WTC11 (cell line): Measurements from ENCODE around the gene TMTC1. TPM values are rescaled to one million over a fixed set of nuclear protein-coding genes. Genes with fewer than 3 reads are reported as not detected.
A peak's percentile ranks its signal among the peaks of the same experiment; 100 is the strongest.

Experiments
- ATAC-seq: fragments of 200-7000 bp; cut with Tn5 transposase; 2 replicates; pipeline ENCODE4 v1.10.0; 2021; ENCODE audit warnings: mild to moderate bottlenecking, moderate library complexity
- CTCF ChIA-PET: fragments of 300-600 bp; sonication (Branson Sonifier 250); formaldehyde crosslinking; loops from one replicate; lab custom pipeline; 2021; ENCODE audit warnings: antibody characterized with exemption; lab: Charles Lee
- POLR2A ChIA-PET: fragments of 350-600 bp; sonication (Branson Sonifier 250); formaldehyde crosslinking; loops from one replicate; lab custom pipeline; 2021; ENCODE audit warnings: antibody characterized with exemption; lab: Charles Lee
- DNase-seq: peaks from one replicate; pipeline ENCODE4 v3.0.0; 2021; ENCODE audit warnings: low spot score
- H3K27ac Mint-ChIP-seq: 2 replicates; pipeline ENCODE4 v1.8.0; 2021; ENCODE audit warnings: mixed read lengths
- H3K27me3 Mint-ChIP-seq: 2 replicates; pipeline ENCODE4 v1.8.0; 2021; ENCODE audit warnings: low read depth, mild to moderate bottlenecking, moderate library complexity, mixed read lengths
- H3K36me3 Mint-ChIP-seq: 2 replicates; pipeline ENCODE4 v1.8.0; 2021; ENCODE audit warnings: mixed read lengths
- H3K4me1 Mint-ChIP-seq: 2 replicates; pipeline ENCODE4 v1.8.0; 2022; ENCODE audit warnings: mixed read lengths
- H3K4me3 Mint-ChIP-seq: 2 replicates; pipeline ENCODE4 v1.8.0; 2021; ENCODE audit warnings: mild to moderate bottlenecking, moderate library complexity, mixed read lengths
- H3K9me3 Mint-ChIP-seq: 2 replicates; pipeline ENCODE4 v1.8.0; 2021; ENCODE audit warnings: mixed read lengths
- AFF4 ChIP-seq: sonication (generic); formaldehyde crosslinking; IDR thresholded peaks from 2 replicates; pipeline ENCODE4 v1.8.1; 2023; ENCODE audit warnings: mild to moderate bottlenecking, missing genetic modification reagents, borderline replicate concordance
- CREM ChIP-seq: sonication (generic); formaldehyde crosslinking; IDR thresholded peaks from 2 replicates; pipeline ENCODE4 v1.8.1; 2022; ENCODE audit warnings: mild to moderate bottlenecking, missing genetic modification reagents, moderate library complexity
- ETV6 ChIP-seq: sonication (generic); formaldehyde crosslinking; IDR thresholded peaks from 2 replicates; pipeline ENCODE4 v1.8.1; 2022; ENCODE audit warnings: mild to moderate bottlenecking, missing genetic modification reagents
- GTF2I ChIP-seq: fragments of 250-450 bp; sonication (Bioruptor Pico); conservative IDR thresholded peaks from 2 replicates; pipeline ENCODE4 v1.4.0; 2021; ENCODE audit warnings: mild to moderate bottlenecking
- JAZF1 ChIP-seq: fragments of 250-450 bp; sonication (Bioruptor Pico); IDR thresholded peaks from 2 replicates; pipeline ENCODE4 v1.9.0; 2021; ENCODE audit warnings: moderate library complexity, mild to moderate bottlenecking, inconsistent platforms
- NR2C2 ChIP-seq: sonication (generic); formaldehyde crosslinking; IDR thresholded peaks from 2 replicates; pipeline ENCODE4 v1.8.0; 2022; ENCODE audit warnings: mild to moderate bottlenecking, missing genetic modification reagents
- STAT6 ChIP-seq: sonication (generic); formaldehyde crosslinking; conservative IDR thresholded peaks from 2 replicates; pipeline ENCODE4 v1.8.1; 2023; ENCODE audit warnings: mild to moderate bottlenecking, low read depth, missing genetic modification reagents, moderate library complexity
- USF2 ChIP-seq: sonication (generic); formaldehyde crosslinking; IDR thresholded peaks from 2 replicates; pipeline ENCODE4 v1.8.1; 2023; ENCODE audit warnings: mild to moderate bottlenecking, missing genetic modification reagents, moderate library complexity
- ZNF138 ChIP-seq: sonication (generic); formaldehyde crosslinking; conservative IDR thresholded peaks from 2 replicates; pipeline ENCODE4 v1.8.1; 2022; ENCODE audit warnings: mild to moderate bottlenecking, moderate library complexity, missing genetic modification reagents
- ZNF232 ChIP-seq: sonication (generic); formaldehyde crosslinking; IDR thresholded peaks from 2 replicates; pipeline ENCODE4 v1.8.0; 2022; ENCODE audit warnings: mild to moderate bottlenecking, missing genetic modification reagents
- ZNF263 ChIP-seq: sonication (generic); formaldehyde crosslinking; IDR thresholded peaks from 2 replicates; pipeline ENCODE4 v1.8.1; 2022; ENCODE audit warnings: low read depth, mild to moderate bottlenecking, moderate library complexity, missing genetic modification reagents
- ZNF317 ChIP-seq: sonication (generic); formaldehyde crosslinking; IDR thresholded peaks from 2 replicates; pipeline ENCODE4 v1.8.1; 2023; ENCODE audit warnings: low read depth, mild to moderate bottlenecking, moderate library complexity, missing genetic modification reagents, borderline replicate concordance
- ZNF423 ChIP-seq: fragments of 250-450 bp; sonication (Bioruptor Pico); IDR thresholded peaks from 2 replicates; pipeline ENCODE4 v2.1.2; 2022; ENCODE audit warnings: mild to moderate bottlenecking, moderate library complexity
- ZNF512 ChIP-seq: sonication (generic); formaldehyde crosslinking; IDR thresholded peaks from 2 replicates; pipeline ENCODE4 v1.8.1; 2022; ENCODE audit warnings: missing genetic modification reagents, borderline replicate concordance
- total RNA-seq: library from RNA; stranded (reverse); gene quantifications from 3 replicates; pipeline ENCODE4 v1.2.3, GENCODE V29; 2021

The TMTC1 gene
- total RNA-seq, 1 experiment from 2014 or later: 17.3 TPM

GRCh38 chr12:29781188-29781587 is 2.6 kb downstream of the TMTC1 start:
- peaks cover 31% of the 10 kb centered on the region for H3K36me3 Mint-ChIP-seq
- ChIA-PET CTCF (no interaction called here), POLR2A (no interaction called here)
- no peak overlapping the region for H3K27ac Mint-ChIP-seq
- peaks cover 29% of the 10 kb centered on the region for H3K9me3 Mint-ChIP-seq
- no peak for TF ChIP-seq NR2C2 (CRISPR knock-in tag)
- TF ChIP-seq ZNF317 (CRISPR knock-in tag): no peak
- TF ChIP-seq ETV6 (CRISPR knock-in tag): no peak
- TF ChIP-seq ZNF138 (CRISPR knock-in tag): no peak
- no peak for TF ChIP-seq ZNF423 (CRISPR knock-in tag)
- TF ChIP-seq AFF4: no peak
- no peak for TF ChIP-seq JAZF1 (CRISPR knock-in tag)
- peak overlapping the region; percentile 88 for H3K4me3 Mint-ChIP-seq
- no peak for DNase-seq
- H3K4me1 Mint-ChIP-seq: peaks cover 28% of the 10 kb centered on the region
- ATAC-seq: no peak
- H3K27me3 Mint-ChIP-seq: peaks cover 17% of the 10 kb centered on the region

GRCh38 chr12:29780084-29780483 is 3.7 kb downstream of the TMTC1 start:
- ChIA-PET CTCF (no interaction called here), POLR2A (no interaction called here)
- Mint-ChIP-seq H3K27ac (no peak overlapping the region), H3K4me1 (peaks cover 27% of the 10 kb centered on the region), H3K4me3 (no peak overlapping the region), H3K36me3 (peaks cover 42% of the 10 kb centered on the region), H3K9me3 (peaks cover 40% of the 10 kb centered on the region), H3K27me3 (peaks cover 17% of the 10 kb centered on the region)
- ATAC-seq (no peak), DNase-seq (no peak)
- TF ChIP-seq NR2C2 (CRISPR knock-in tag) (no peak), GTF2I (0 out of 2 replicates have a peak, but pooled peaks have one; percentile 19)

- CTCF ChIA-PET: no interaction called here
- no peak for TF ChIP-seq USF2 (CRISPR knock-in tag)
- TF ChIP-seq, all 79 proteins: peak for 0
- no peak overlapping the region for H3K27ac Mint-ChIP-seq
- ATAC-seq: no peak
- no peak for DNase-seq
- peaks cover 24% of the 10 kb centered on the region for H3K4me1 Mint-ChIP-seq
- H3K4me3 Mint-ChIP-seq: no peak overlapping the region
- POLR2A ChIA-PET: no interaction called here
- peaks cover 57% of the 10 kb centered on the region for H3K36me3 Mint-ChIP-seq
- peaks cover 56% of the 10 kb centered on the region for H3K9me3 Mint-ChIP-seq
- H3K27me3 Mint-ChIP-seq: peaks cover 17% of the 10 kb centered on the region
Measured at GRCh38 chr12:29778531-29778930, 5.2 kb downstream of the TMTC1 start.

- POLR2A ChIA-PET: no interaction called here
- CTCF ChIA-PET: no interaction called here
- TF ChIP-seq CREM (CRISPR knock-in tag) (no peak), STAT6 (CRISPR knock-in tag) (no peak), ZNF232 (no peak), ZNF512 (CRISPR knock-in tag) (no peak), ZNF263 (CRISPR knock-in tag) (no peak)
- Mint-ChIP-seq H3K27ac (no peak overlapping the region), H3K36me3 (peaks cover 39% of the 10 kb centered on the region), H3K27me3 (no peaks in the 10 kb centered on the region), H3K9me3 (peaks cover 41% of the 10 kb centered on the region), H3K4me3 (no peak overlapping the region), H3K4me1 (peaks cover 20% of the 10 kb centered on the region)
- ATAC-seq (no peak), DNase-seq (no peak)
Measured at GRCh38 chr12:29773076-29773475, 10.7 kb downstream of the TMTC1 start.
